Cortex of kidney (tissue), 1 donor: ENCODE data around the gene LARP1.
"Not testable (repeated sequence)": the region's sequence is repeated elsewhere in the genome, so short reads cannot be mapped to it uniquely, and the experiment has no call there.

ENCODE experiments used
- DNase-seq: peaks from one replicate; lab custom pipeline; 2025; lab: John Stamatoyannopoulos, UW

Gene LARP1

GRCh38 chr5:154793599-154794524, 38.7 kb downstream of the LARP1 start:
- DNase-seq: no peak

GRCh38 chr5:154794525-154795234, 39.5 kb downstream of the LARP1 start:
- no peak for DNase-seq

GRCh38 chr5:154795235-154795596, 40.0 kb downstream of the LARP1 start:
- DNase-seq: no peak

DNA sequence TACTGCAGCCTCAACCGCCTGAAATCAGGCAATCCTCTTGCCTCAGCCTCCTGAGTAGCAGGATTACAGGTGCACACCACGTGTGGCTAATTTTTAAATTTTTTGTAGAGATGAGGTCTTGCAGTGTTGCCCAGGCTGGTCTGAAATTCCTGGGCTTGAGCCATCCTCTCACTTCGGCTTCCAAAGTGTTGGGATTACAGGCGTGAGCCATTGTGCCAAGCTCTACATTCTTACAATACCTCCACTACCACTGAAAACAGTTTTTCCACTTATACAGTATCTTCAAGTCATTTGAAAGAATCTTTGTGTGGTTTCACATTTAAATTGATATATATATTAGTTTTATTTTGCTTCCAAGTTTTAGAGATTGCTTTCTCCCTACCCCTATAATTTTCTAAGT, 42.6 kb downstream of the LARP1 start:
- no peak for DNase-seq

DNA sequence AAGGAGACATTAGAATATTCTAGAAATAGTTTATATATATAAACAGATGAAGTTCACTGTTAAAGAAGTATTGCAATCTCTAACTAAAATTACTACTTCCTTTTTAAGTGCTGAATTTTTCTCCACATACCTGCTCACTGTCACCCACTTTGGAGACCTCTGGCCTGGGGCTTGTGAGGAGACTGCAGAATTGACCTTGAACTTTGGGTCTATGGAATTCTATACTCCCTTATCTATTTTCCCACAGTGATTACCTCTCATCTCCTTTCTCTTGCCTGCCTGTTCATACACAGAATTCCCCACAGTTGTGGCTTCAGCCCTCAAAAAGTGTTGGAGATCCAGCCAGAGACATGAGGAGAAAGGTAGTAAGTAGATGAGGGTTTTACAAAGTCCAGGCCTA, 45.4 kb downstream of the LARP1 start:
- DNase-seq: no peak

GRCh38 chr5:154801083-154801482, 45.9 kb downstream of the LARP1 start:
- no peak for DNase-seq

DNA sequence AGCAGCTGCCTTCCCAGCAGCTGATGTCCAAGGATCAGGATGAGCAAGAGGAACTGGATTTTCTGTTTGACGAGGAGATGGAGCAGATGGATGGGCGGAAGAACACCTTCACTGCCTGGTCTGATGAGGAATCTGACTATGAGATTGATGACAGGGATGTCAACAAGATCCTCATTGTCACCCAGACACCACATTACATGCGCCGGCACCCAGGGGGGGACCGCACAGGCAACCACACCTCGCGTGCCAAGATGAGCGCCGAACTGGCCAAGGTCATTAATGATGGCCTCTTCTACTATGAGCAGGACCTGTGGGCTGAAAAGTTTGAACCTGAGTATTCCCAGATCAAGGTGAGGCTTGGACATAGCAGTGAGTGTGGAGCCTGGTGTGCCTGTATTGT, 46.9 kb downstream of the LARP1 start:
- DNase-seq: no peak

DNA sequence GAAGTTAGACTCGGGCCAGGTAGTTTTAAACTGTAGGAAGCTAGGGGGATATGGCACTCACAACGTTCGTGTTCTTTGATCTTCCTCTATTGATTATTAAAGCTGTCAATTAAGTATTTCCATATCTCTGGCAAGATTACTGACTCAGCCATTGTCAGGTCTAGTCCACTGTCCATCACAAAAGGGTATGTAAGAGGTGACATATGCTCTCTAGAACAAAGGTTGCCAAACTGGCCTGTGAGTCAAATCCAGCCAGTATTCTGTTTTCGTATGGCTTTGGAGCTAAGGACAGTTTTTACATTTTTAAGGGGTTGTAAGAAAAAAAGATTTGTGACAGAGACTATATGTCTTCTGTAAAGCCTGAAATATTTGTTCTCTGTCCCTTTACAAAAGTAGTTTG, 51.0 kb downstream of the LARP1 start:
- DNase-seq: no peak

DNA sequence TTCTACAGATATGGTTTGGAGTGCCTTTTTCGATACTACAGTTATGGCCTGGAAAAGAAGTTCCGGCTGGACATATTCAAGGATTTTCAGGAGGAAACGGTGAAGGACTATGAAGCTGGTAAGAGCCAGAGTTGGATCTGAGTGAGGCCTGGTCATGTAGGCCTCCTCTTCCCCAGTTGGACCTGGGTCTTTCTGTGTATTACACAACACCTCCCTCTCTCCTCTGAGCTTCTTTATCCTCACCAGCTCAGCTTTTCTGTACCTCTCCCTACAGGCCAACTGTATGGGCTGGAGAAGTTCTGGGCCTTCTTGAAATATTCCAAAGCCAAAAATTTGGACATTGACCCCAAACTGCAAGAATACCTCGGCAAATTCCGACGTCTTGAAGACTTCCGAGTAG, 56.1 kb downstream of the LARP1 start:
- DNase-seq: no peak

DNA sequence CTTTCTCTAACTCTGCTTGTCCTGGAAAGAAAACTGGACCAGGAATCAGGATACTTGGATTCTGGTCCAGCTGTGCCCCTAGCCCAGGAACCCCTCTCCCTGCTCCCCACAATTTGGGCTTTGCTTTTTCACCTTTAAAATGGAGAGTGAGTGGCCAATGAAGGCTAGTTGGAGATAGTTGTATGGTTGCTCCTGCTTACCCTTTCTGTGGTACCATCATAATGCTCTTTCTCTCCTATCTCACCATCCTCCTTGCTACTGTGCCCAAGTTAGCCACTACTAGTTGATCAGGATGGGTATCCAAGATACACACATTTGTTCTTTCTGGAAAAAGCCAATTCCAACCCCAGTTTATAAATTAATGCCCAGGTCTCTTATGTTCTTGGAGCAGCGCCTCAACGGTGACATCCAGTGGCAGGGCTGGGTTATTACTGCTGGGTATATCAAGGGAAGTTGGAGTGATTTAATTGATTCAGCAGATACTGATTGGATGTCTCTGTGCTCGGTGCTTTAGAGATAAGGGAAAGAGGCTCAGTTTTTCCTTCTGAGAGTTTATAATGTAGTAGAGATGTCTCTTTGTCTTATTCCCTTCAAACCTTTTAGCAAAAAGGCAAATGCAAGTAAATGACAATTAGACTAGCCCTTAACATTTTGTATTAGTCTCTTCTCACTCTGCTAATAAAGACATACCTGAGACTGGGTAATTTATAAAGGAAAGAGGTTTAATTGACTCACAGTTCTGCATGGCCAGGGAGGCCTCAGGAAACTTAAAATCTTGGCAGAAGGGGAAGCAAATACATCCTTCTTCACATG, 56.7 kb downstream of the LARP1 start:
- no peak for DNase-seq

GRCh38 chr5:154813158-154813557, 58.0 kb downstream of the LARP1 start:
- DNase-seq: no peak

- DNase-seq: no peak
Observed at GRCh38 chr5:154813736-154814135, 58.6 kb downstream of the LARP1 start.

DNA sequence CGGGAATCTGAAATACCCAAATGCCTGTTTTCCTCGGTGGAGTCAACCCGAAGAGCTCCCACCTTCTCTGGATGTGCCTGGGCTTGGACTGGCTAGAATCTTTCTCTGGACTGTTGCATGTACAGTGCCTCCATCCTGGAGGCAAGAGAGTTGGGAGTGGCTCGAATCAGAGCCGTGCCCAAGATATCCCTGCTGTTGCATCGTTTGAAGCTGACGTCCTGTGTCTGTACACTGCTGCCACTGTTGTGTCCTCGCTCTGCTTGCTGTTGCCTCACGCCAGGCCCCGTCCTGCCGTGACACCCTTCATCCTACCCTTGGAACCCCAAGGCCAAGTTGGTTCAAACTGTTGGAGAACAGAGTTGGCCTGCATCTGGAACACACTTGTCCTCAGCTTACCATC, 59.8 kb downstream of the LARP1 start:
- DNase-seq: no peak

GRCh38 chr5:154815684-154816247, 60.6 kb downstream of the LARP1 start:
- DNase-seq: no peak

DNA sequence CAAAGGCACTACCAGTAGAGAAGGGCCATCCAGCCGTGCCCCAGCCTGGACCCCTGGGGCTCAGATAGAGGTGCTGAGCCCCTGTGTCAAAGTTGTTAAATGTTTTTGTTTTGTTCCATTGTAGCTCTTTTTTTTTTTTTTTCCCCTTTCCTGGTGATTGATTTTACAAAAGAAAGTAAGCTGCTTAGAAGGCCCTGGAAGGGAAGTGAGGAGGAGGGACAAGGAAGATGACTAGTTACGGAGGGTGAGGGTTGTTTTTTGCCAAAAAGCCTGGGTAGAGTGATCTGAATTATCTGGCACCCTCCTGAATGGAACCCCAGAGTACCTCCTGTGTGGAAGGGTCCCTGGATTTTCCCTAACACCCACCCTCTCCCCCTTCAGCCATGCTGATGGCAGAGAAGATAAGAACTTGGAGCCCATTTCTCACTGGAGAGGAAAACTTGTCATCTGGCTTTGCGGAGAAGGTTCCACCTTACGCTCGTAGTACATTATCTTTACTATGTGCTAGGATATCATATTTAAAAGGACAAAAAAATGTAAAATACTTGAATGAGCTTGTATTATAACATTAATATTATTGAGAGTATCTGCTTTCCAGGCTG, 61.8 kb downstream of the LARP1 start:
- no peak for DNase-seq

DNA sequence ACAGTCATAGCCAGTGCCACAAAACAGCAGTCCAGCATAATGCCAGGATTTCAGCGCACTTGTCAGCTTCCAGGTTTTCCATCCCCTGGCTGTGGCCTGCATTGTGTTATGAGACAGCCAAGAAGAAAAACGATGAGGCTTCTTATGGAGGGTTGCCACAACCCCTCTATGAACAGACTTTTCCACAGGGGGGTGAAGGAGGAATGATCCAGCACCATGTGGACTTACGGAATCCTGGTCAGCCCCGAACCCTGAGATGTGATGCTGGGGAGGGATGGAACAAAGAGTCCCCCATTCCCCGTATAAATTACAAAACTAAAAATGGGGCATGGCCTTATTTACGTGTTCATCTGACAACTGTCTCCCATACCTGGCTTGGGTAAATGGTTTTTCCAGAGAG, 62.6 kb downstream of the LARP1 start:
- no peak for DNase-seq

DNA sequence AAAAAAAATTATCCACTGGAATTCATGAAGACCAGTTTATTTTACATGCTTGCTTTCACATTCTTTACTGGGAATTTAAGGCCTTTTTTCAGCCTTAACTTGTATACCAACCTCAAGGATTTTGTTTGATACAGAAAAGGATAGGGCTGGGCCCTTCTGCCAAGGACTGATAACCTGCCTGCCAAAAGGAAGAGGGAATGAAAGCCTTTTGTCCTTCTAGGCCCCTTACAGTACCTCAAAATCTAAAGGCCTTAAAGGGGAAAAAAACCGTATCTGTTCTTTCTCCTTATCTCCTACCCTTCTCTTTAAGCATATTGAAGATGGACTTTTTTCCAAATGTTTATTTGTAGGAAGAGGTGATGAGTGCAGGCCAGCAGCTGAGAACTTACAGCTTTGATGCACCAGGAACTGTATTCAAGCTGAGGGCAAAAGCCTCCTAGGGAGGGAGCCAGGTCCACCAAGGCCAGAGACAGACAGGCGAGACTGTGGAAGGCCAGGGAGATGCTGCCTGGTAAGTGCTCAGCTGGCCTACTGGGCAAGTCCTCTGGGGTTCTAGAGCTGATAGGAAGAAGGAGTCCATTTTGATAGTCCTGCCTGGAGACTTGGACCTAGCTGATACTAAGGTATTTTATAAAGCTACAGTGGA, 63.4 kb downstream of the LARP1 start:
- no peak for DNase-seq

GRCh38 chr5:154819546-154819945, 64.4 kb downstream of the LARP1 start:
- DNase-seq: no peak

GRCh38 chr5:154820383-154820782, 65.2 kb downstream of the LARP1 start:
- DNase-seq: no peak

DNA sequence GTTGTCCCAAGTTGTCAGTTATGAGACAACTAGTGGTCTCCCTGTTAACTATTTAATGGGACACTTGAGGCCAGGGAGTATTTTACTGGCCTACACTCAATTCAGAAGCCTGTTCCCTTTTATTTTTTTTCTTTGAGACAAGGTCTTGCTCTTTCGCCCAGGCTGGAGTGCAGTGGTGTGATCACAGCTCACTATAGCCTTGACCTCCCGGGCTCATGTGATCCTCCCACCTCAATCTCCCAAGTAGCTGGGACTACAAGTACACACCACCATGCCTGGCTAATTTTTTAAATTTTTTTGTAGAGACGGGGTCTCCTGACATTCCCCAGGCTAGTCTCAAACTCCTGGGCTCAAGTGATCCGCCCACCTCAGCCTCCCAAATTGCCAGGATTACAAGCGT, 67.7 kb downstream of the LARP1 start:
- DNase-seq: not testable (repeated sequence)

DNA sequence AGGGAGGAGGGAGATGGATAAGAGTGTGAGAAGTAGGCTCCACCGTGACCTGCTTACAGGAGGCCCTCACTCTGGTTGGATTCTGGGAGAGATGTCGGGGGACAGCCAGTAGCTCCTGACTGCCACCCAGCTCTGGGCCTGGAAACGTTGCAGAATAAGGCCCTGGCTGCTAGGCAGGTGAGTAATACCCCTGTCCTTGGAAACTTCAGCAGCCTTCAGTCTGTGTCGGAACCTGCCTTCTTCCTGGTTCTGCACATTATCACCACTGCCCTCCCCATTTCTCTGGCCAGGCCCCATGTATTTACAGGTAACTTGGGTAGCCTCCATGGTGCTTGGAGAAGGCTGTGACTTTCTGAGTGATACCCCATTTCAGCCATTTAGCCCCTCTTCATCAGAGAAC, 68.4 kb downstream of the LARP1 start:
- DNase-seq: no peak
